HCT116 (cell line): ENCODE results near the gene DAZAP1. TPM values are rescaled to one million over a fixed set of nuclear protein-coding genes. Genes with fewer than 3 reads are reported as not detected.

Experiments used
- ATAC-seq: fragments of 200-7000 bp; cut with Tn5 transposase; 2 replicates; pipeline ENCODE4 v1.9.1; 2020; ENCODE audit warnings: mild to moderate bottlenecking, moderate library complexity
- BruUV-seq: library from RNA; stranded (reverse); fragments of 400-500 nt; replicated peaks from 2 replicates; lab custom pipeline; 2021; lab: Mats Ljungman, UMichigan
- CTCF ChIA-PET: fragments of 300-600 bp; sonication (Branson Sonifier 250); formaldehyde crosslinking; loops from one replicate; lab custom pipeline; 2021; ENCODE audit warnings: antibody characterized with exemption; lab: Charles Lee
- POLR2A ChIA-PET: fragments of 300-600, 350-600 bp; sonication (Branson Sonifier 250); formaldehyde crosslinking; loops from one replicate; lab custom pipeline; 2021; ENCODE audit warnings: antibody characterized with exemption; lab: Charles Lee
- RAD21 ChIA-PET, 2 experiments: fragments of 300-600 bp; sonication (Branson Sonifier 250); formaldehyde crosslinking; loops; one replicate each; lab custom pipeline; 2023; ENCODE audit warnings: low total read pairs in 2 of 2; ENCODE audit not compliant: uncharacterized antibody in 2 of 2, unreplicated experiment in 2 of 2, low non-redundant PET in 1 of 2; lab: Charles Lee
- DNase-seq: peaks from one replicate; pipeline ENCODE4 v3.0.0-alpha.2; 2010; ENCODE audit warnings: low read depth, low spot score
- H2AFZ ChIP-seq: fragments of 200-600 bp; shearing (Covaris generic), sonication (generic); 2 replicates; pipeline ENCODE4 v1.6.1; 2017; ENCODE audit warnings: low read depth, mixed run types, mixed read lengths, antibody characterized with exemption, low read length; ENCODE audit not compliant: poor library complexity, severe bottlenecking
- H3K27ac ChIP-seq: 2 replicates; pipeline ENCODE4 v1.5.1; 2012; ENCODE audit warnings: low read depth, low read length
- H3K27me3 ChIP-seq: fragments of 200-600 bp; sonication (generic); 2 replicates; pipeline ENCODE4 v1.6.1; 2016; ENCODE audit warnings: mixed run types, low read length, mixed read lengths; ENCODE audit not compliant: insufficient read depth
- H3K36me3 ChIP-seq, 2 experiments: fragments of 200-500 bp in 1 of 2; fragments of 200-600 bp in 1 of 2; sonication (Bioruptor generic) in 1 of 2; sonication (generic) in 1 of 2; 2 replicates each; pipeline versions ENCODE4 v1.5.1 to v1.6.1; 2014 to 2016; ENCODE audit warnings: low read length in 2 of 2, inconsistent platforms in 1 of 2, mixed read lengths in 1 of 2, mixed run types in 1 of 2; ENCODE audit not compliant: insufficient read depth in 2 of 2, control insufficient read depth in 1 of 2
- H3K4me1 ChIP-seq, 2 experiments: fragments of 200-600 bp in 1 of 2; sonication (generic) in 1 of 2; 2 replicates each; pipeline versions ENCODE4 v1.5.1 to v1.6.1; 2012 to 2017; ENCODE audit warnings: low read length in 2 of 2, inconsistent platforms in 1 of 2, mild to moderate bottlenecking in 1 of 2, mixed read lengths in 1 of 2, mixed run types in 1 of 2, moderate library complexity in 1 of 2; ENCODE audit not compliant: insufficient read depth in 2 of 2, control insufficient read depth in 1 of 2
- H3K4me2 ChIP-seq: fragments of 200-600 bp; sonication (generic); 2 replicates; pipeline ENCODE4 v1.6.1; 2017; ENCODE audit warnings: mixed run types, low read length, mixed read lengths
- H3K4me3 ChIP-seq, 2 experiments: fragments of 200-600 bp in 1 of 2; sonication (generic) in 1 of 2; replicated peaks in 1 of 2; 2 replicates each; pipeline ENCODE4 v1.5.1; 2011 to 2016; ENCODE audit warnings: low read length in 2 of 2, control low read depth in 1 of 2, low read depth in 1 of 2, mild to moderate bottlenecking in 1 of 2, mixed read lengths in 1 of 2, mixed run types in 1 of 2
- H3K79me2 ChIP-seq: fragments of 200-600 bp; sonication (generic); 2 replicates; pipeline ENCODE4 v1.6.1; 2017; ENCODE audit warnings: mild to moderate bottlenecking, mixed run types, low read length, moderate library complexity, mixed read lengths; ENCODE audit not compliant: insufficient read depth
- H3K9ac ChIP-seq: fragments of 200-600 bp; sonication (generic); 2 replicates; pipeline ENCODE4 v1.6.1; 2016; ENCODE audit warnings: low read length, mixed read lengths
- H3K9me2 ChIP-seq: fragments of 200-600 bp; sonication (generic), shearing (Covaris generic); 2 replicates; pipeline ENCODE4 v1.6.1; 2017; ENCODE audit warnings: mixed run types, mild to moderate bottlenecking, moderate library complexity; ENCODE audit not compliant: insufficient read depth
- H3K9me3 ChIP-seq, 2 experiments: fragments of 200-500 bp in 1 of 2; fragments of 200-600 bp in 1 of 2; sonication (Bioruptor generic) in 1 of 2; sonication (generic) in 1 of 2; 2 replicates each; pipeline ENCODE4 v1.6.1; 2014 to 2017; ENCODE audit warnings: low read length in 2 of 2, mixed read lengths in 2 of 2, inconsistent platforms in 1 of 2, low read depth in 1 of 2, mild to moderate bottlenecking in 1 of 2, mixed run types in 1 of 2, moderate library complexity in 1 of 2; ENCODE audit not compliant: control insufficient read depth in 1 of 2, insufficient read depth in 1 of 2
- H4K20me1 ChIP-seq: fragments of 200-600 bp; sonication (generic), shearing (Covaris generic); 2 replicates; pipeline ENCODE4 v1.6.1; 2017; ENCODE audit warnings: mixed run types, mild to moderate bottlenecking, moderate library complexity; ENCODE audit not compliant: insufficient read depth
- ATF3 ChIP-seq: IDR thresholded peaks from 2 replicates; pipeline ENCODE4 v1.6.1; 2012
- CEBPB ChIP-seq: IDR thresholded peaks from 2 replicates; pipeline ENCODE4 v1.6.1; 2012; ENCODE audit warnings: low read depth
- EGR1 ChIP-seq: IDR thresholded peaks from 2 replicates; pipeline ENCODE4 v1.6.1; 2012; ENCODE audit warnings: low read depth
- RAD21 ChIP-seq: IDR thresholded peaks from 2 replicates; pipeline ENCODE4 v1.6.1; 2012; ENCODE audit warnings: low read depth, mild to moderate bottlenecking
- SP1 ChIP-seq: IDR thresholded peaks from 2 replicates; pipeline ENCODE4 v1.6.1; 2012; ENCODE audit warnings: low read depth
- SRF ChIP-seq: IDR thresholded peaks from 2 replicates; pipeline ENCODE4 v1.6.1; 2012; ENCODE audit warnings: low read depth
- TCF7L2 ChIP-seq: IDR thresholded peaks from 2 replicates; pipeline ENCODE4 v1.7.0; 2011; ENCODE audit warnings: borderline replicate concordance, inconsistent platforms; ENCODE audit not compliant: insufficient read depth, insufficient read length; ENCODE audit errors: extremely low read depth
- ZBTB33 ChIP-seq: IDR thresholded peaks from 2 replicates; pipeline ENCODE4 v1.6.1; 2011; ENCODE audit warnings: mild to moderate bottlenecking, low read length, moderate library complexity; ENCODE audit not compliant: insufficient replicate concordance; ENCODE audit errors: extremely low read depth
- ZFX ChIP-seq: fragments of 450-650 bp; IDR thresholded peaks from 2 replicates; pipeline ENCODE4 v1.6.1; 2017
- intact Hi-C: fragments of 100-400 bp; cut with micrococcal nuclease; formaldehyde crosslinking; loops from 2 replicates; pipeline ENCODE4 v1.10.0; 2022
- total RNA-seq: library from RNA; stranded (reverse); gene quantifications from one replicate; pipeline ENCODE4 v1.2.1, GENCODE V29; 2021; ENCODE audit not compliant: unreplicated experiment
- TF ChIP-seq, protein P1 (sequence below): IDR thresholded peaks from 2 replicates; pipeline ENCODE4 v1.6.1; 2012
- TF ChIP-seq, protein P2 (sequence below): IDR thresholded peaks from 2 replicates; pipeline ENCODE4 v1.6.1; 2012; ENCODE audit warnings: low read depth

The DAZAP1 gene
- total RNA-seq, 1 experiment from 2014 or later = 191 TPM

DNA sequence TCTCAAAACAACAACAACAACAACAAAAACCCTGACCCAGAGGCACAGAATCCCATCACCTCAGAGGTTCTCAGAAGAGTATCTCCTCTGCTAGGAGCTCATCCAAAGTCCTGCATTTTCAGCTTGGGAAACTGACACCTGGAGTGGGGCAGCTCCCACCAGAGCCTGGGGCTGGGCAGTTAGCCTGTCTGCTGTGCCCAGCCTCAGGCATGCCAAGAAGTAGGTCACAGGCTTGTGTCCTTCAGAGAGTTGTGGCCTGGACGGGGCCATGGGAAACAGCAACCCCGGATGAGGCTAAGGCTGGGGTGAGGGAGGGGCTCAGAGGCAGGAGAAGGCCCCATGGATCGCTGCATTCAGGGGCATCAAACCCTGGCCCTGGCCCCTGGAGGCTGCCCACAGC lies 21.6 kb upstream of the DAZAP1 start:
- DNase-seq = no peak

DNA sequence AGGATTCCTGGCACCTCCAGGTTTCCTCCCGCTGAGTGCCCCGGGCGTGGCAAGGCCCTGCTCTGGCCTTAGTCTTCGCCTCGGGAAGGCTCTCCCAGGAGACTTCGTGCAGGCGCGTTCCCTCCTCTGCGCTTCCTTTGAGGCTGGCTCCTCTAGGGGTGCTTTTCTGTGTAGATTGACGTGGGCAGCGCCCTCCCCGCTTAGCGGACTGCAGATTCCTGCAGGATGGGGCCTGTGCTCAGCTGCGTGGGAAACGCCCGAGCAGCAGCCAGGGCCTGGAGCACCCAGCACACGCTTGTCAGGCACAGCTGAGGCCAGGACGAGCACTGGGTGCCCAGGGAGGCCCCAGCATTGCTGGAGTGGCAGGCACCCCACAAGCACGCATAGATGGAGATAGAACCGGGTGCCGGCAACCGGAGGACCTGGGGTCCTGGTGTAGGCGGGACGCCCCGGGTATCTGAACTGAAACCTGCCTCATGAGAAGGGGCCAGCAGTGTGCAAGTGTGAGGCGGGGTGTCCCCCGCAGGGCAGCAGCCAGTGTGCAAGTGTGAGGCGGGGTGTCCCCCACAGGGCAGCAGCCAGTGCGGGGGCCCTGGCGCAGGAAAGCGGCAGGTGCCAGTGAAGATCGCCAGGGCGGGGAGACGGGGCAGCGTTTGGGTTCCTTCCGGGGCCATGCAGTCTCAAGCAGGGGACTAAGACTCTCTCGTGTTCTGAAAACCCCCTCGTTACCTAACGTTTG lies 20.3 kb upstream of the DAZAP1 start:
- ChIA-PET CTCF (no interaction called here), RAD21 (no interaction called here), POLR2A (interaction anchor here (0.6 kb wide), 1 partner anchor 118 kb away, joined by 3 read pairs; no protein-coding TSS in a partner anchor)
- peaks cover 15% of the 10 kb centered on the region for H3K79me2 ChIP-seq
- DNase-seq (no peak), ATAC-seq (no peak)
- intact Hi-C loops = no loop called here
- H3K4me2 ChIP-seq = no peak overlapping the region
- H4K20me1 ChIP-seq = no peaks in the 10 kb centered on the region
- no peaks in the 10 kb centered on the region for H3K9me2 ChIP-seq
- H3K9me3 ChIP-seq = no peaks in the 10 kb centered on the region
- peaks cover 5 to 16% of the 10 kb centered on the region in 2 experiments for H3K4me1 ChIP-seq
- H3K4me3 ChIP-seq = no peak overlapping the region
- H2AFZ ChIP-seq = no peak overlapping the region
- peak overlapping the region; percentile 20; the same call in 1 of the 2 replicates for H3K27ac ChIP-seq
- no TSS peak for BruUV-seq
- H3K27me3 ChIP-seq = no peaks in the 10 kb centered on the region
- no peak overlapping the region for H3K9ac ChIP-seq
- H3K36me3 ChIP-seq = peaks cover 0 to 9% of the 10 kb centered on the region in 2 experiments; a peak in 2 of 4 replicates
- no peak for TF ChIP-seq CEBPB
- TF ChIP-seq SP1 = no peak
- no peak for TF ChIP-seq RAD21
- TF ChIP-seq EGR1 = no peak
- no peak for TF ChIP-seq SRF
- TF ChIP-seq ZBTB33 = no peak
- TF ChIP-seq TCF7L2 = no peak
- no peak for TF ChIP-seq ZFX
- TF ChIP-seq, protein P1, sequence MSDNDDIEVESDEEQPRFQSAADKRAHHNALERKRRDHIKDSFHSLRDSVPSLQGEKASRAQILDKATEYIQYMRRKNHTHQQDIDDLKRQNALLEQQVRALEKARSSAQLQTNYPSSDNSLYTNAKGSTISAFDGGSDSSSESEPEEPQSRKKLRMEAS = no peak
- no peak for TF ChIP-seq ATF3
- TF ChIP-seq, protein P2, sequence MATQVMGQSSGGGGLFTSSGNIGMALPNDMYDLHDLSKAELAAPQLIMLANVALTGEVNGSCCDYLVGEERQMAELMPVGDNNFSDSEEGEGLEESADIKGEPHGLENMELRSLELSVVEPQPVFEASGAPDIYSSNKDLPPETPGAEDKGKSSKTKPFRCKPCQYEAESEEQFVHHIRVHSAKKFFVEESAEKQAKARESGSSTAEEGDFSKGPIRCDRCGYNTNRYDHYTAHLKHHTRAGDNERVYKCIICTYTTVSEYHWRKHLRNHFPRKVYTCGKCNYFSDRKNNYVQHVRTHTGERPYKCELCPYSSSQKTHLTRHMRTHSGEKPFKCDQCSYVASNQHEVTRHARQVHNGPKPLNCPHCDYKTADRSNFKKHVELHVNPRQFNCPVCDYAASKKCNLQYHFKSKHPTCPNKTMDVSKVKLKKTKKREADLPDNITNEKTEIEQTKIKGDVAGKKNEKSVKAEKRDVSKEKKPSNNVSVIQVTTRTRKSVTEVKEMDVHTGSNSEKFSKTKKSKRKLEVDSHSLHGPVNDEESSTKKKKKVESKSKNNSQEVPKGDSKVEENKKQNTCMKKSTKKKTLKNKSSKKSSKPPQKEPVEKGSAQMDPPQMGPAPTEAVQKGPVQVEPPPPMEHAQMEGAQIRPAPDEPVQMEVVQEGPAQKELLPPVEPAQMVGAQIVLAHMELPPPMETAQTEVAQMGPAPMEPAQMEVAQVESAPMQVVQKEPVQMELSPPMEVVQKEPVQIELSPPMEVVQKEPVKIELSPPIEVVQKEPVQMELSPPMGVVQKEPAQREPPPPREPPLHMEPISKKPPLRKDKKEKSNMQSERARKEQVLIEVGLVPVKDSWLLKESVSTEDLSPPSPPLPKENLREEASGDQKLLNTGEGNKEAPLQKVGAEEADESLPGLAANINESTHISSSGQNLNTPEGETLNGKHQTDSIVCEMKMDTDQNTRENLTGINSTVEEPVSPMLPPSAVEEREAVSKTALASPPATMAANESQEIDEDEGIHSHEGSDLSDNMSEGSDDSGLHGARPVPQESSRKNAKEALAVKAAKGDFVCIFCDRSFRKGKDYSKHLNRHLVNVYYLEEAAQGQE = no peak

More for the DNA sequence above, 21.6 kb upstream of the DAZAP1 start:
- BruUV-seq = no TSS peak
- no peaks in the 10 kb centered on the region for H3K9me3 ChIP-seq
- no peak overlapping the region for H3K27ac ChIP-seq
- TF ChIP-seq ATF3 = no peak
- RAD21 ChIA-PET = no interaction called here
- H3K79me2 ChIP-seq = peaks cover 15% of the 10 kb centered on the region
- CTCF ChIA-PET = no interaction called here
- H3K36me3 ChIP-seq = peaks cover 0 to 8% of the 10 kb centered on the region in 2 experiments; a peak in 2 of 4 replicates
- peaks cover 5 to 16% of the 10 kb centered on the region in 2 experiments for H3K4me1 ChIP-seq
- H2AFZ ChIP-seq = no peak overlapping the region
- no peak for ATAC-seq
- H3K9ac ChIP-seq = no peak overlapping the region
- intact Hi-C loops = no loop called here
- POLR2A ChIA-PET = no interaction called here
- H4K20me1 ChIP-seq = no peaks in the 10 kb centered on the region
- no peak overlapping the region for H3K4me2 ChIP-seq
- no peaks in the 10 kb centered on the region for H3K27me3 ChIP-seq
- H3K9me2 ChIP-seq = no peaks in the 10 kb centered on the region
- H3K4me3 ChIP-seq = no peak overlapping the region
